Parathyroid adenoma (tissue), 2 donors: ENCODE data around the gene TMEM202.

Source experiments
- H2AFZ ChIP-seq: fragments of 300-600 bp; sonication (generic); one replicate; pipeline ENCODE4 v1.7.0; 2017; ENCODE audit warnings: antibody characterized with exemption, mild to moderate bottlenecking
- H3K27ac ChIP-seq: fragments of 300-600 bp; sonication (generic); one replicate; pipeline ENCODE4 v1.7.0; 2017
- H3K27me3 ChIP-seq: fragments of 300-600 bp; sonication (generic); one replicate; pipeline ENCODE4 v1.7.0; 2017; ENCODE audit warnings: low read length; ENCODE audit not compliant: control insufficient read depth, insufficient read depth
- H3K36me3 ChIP-seq: fragments of 300-600 bp; sonication (generic); one replicate; pipeline ENCODE4 v1.7.0; 2017; ENCODE audit warnings: low read length; ENCODE audit not compliant: control insufficient read depth, insufficient read depth
- H3K4me1 ChIP-seq: fragments of 300-600 bp; sonication (generic); one replicate; pipeline ENCODE4 v1.7.0; 2017; ENCODE audit warnings: control low read depth
- H3K4me2 ChIP-seq: fragments of 300-600 bp; sonication (generic); one replicate; pipeline ENCODE4 v1.7.0; 2017; ENCODE audit warnings: low read length
- H3K4me3 ChIP-seq: fragments of 300-600 bp; sonication (generic); one replicate; pipeline ENCODE4 v1.7.0; 2017; ENCODE audit warnings: low read depth, low read length
- H3K79me2 ChIP-seq: fragments of 300-600 bp; sonication (generic); one replicate; pipeline ENCODE4 v1.7.0; 2017; ENCODE audit warnings: control low read depth
- H3K9ac ChIP-seq: fragments of 300-600 bp; sonication (generic); one replicate; pipeline ENCODE4 v1.7.0; 2017; ENCODE audit warnings: mild to moderate bottlenecking
- H3K9me3 ChIP-seq: fragments of 300-600 bp; sonication (generic); one replicate; pipeline ENCODE4 v1.7.0; 2017; ENCODE audit warnings: low read length; ENCODE audit not compliant: control insufficient read depth
- TF ChIP-seq, protein P1 (sequence below): fragments of 300-600 bp; sonication (generic); IDR thresholded peaks from one replicate; pipeline ENCODE4 v1.7.0; 2017; ENCODE audit warnings: antibody characterized with exemption, mild to moderate bottlenecking
- donor health status: primary hyperparathyroidism.

Gene TMEM202, protein sequence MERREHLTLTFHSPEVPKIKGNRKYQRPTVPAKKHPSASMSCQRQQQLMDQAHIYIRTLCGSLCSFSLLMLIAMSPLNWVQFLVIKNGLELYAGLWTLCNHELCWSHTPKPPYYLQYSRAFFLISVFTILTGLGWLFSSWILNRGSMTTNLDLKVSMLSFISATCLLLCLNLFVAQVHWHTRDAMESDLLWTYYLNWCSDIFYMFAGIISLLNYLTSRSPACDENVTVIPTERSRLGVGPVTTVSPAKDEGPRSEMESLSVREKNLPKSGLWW

DNA sequence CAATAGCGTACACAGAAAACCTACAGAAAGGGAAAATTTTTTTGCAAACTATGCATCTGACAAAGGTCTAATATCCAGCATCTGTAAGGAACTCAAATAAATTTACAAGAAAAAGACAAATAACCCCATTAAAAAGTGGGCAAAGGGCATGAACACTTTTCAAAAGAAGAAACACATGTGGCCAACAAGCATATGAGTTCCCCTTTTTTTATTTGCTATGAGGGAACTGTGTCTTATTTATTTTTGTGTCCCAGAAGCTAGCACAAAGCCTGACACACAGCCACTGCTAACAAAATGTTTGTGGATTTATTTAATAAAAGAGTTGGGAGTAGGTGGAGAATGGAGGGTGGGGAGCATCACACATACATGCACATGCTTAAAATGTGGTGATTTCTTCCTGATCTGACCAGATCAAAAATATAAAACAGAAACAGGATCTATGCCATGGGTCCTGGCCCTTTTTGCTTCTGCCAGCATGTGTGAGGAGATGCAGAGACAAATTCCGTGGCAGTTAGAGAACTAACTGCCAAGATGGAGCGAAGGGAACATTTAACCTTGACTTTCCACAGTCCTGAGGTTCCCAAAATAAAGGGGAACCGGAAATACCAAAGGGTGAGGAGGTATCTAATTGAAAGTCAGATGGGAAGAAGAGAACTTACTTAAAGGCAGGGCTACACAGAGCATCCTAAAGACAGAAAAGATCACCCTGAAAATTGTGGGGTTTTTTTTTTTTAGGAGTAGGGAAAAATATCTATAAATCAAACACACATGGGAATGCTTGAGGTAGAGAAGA is at the start of gene TMEM202:
Gene TMEM202 (plus strand): TSS at position 510 of the 793 bp plus-strand sequence. CDS start 22 bp downstream, at position 532.
- H3K4me1 ChIP-seq, result no peaks in the 10 kb centered on the region
- H3K27me3 ChIP-seq, result no peaks in the 10 kb centered on the region
- TF ChIP-seq, protein P1, sequence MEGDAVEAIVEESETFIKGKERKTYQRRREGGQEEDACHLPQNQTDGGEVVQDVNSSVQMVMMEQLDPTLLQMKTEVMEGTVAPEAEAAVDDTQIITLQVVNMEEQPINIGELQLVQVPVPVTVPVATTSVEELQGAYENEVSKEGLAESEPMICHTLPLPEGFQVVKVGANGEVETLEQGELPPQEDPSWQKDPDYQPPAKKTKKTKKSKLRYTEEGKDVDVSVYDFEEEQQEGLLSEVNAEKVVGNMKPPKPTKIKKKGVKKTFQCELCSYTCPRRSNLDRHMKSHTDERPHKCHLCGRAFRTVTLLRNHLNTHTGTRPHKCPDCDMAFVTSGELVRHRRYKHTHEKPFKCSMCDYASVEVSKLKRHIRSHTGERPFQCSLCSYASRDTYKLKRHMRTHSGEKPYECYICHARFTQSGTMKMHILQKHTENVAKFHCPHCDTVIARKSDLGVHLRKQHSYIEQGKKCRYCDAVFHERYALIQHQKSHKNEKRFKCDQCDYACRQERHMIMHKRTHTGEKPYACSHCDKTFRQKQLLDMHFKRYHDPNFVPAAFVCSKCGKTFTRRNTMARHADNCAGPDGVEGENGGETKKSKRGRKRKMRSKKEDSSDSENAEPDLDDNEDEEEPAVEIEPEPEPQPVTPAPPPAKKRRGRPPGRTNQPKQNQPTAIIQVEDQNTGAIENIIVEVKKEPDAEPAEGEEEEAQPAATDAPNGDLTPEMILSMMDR, result no peak
- H3K9me3 ChIP-seq, result no peaks in the 10 kb centered on the region
- no peak within 1 kb of the TSS for H3K9ac ChIP-seq
- H3K36me3 ChIP-seq, result no peaks in the 10 kb centered on the region
- no peak within 1 kb of the TSS for H2AFZ ChIP-seq
- no peak within 1 kb of the TSS for H3K4me2 ChIP-seq
- no peaks in the 10 kb centered on the region for H3K79me2 ChIP-seq
- H3K4me3 ChIP-seq, result no peak within 1 kb of the TSS
- H3K27ac ChIP-seq, result no peak within 1 kb of the TSS

DNA sequence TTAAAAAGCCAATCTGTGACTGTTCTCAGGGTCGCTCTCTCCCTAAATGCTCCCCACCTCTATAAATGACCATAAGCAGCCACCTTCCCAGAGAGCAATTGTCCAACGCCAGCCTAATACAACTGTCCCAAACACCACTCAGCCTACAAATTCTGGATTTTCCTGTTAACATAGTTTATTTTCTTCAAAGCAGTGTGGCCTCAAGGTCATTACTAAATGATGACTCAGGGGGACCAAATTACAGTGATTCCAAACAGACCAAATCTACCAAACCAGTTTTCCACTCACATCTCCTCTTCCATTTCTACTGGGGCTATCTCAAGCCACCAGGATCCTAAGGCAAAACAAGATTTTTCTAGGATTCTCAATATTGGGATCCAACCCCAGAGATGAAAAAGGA is 44.8 kb upstream of the TMEM202 start:
- no peak overlapping the region for H3K4me3 ChIP-seq
- H3K9me3 ChIP-seq, result no peaks in the 10 kb centered on the region
- H3K27ac ChIP-seq, result no peak overlapping the region
- no peaks in the 10 kb centered on the region for H3K36me3 ChIP-seq
- H3K4me1 ChIP-seq, result peaks cover 3% of the 10 kb centered on the region
- no peaks in the 10 kb centered on the region for H3K79me2 ChIP-seq
- H2AFZ ChIP-seq, result no peak overlapping the region
- H3K4me2 ChIP-seq, result no peak overlapping the region
- no peaks in the 10 kb centered on the region for H3K27me3 ChIP-seq
- TF ChIP-seq, protein P1, result no peak
- no peak overlapping the region for H3K9ac ChIP-seq

DNA sequence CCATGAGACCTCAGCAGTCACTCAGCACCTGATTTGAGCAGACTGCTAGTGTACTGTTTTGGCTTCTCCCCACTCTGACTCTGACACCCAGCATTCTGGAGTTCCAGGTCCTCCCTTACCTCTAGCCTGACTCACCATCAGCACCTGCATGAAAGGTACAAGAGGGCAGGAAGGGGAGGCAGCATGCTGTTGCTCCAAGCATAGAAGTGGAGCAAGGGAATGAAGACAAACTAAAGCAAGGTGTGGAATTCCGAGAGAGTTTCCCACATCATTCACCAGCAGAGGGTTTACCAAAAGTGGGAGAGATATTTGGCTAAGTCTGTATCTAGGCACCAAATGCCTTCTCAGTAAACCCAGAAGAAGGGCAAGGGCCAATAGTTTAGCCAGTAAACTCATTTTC is 43.6 kb upstream of the TMEM202 start:
- TF ChIP-seq, protein P1, result no peak
- Histone ChIP-seq H3K36me3 (no peaks in the 10 kb centered on the region), H3K27ac (no peak overlapping the region), H3K9me3 (no peaks in the 10 kb centered on the region), H3K4me1 (peaks cover 2% of the 10 kb centered on the region), H3K27me3 (no peaks in the 10 kb centered on the region), H3K4me3 (no peak overlapping the region), H3K79me2 (no peaks in the 10 kb centered on the region), H3K9ac (no peak overlapping the region), H2AFZ (no peak overlapping the region), H3K4me2 (no peak overlapping the region)

DNA sequence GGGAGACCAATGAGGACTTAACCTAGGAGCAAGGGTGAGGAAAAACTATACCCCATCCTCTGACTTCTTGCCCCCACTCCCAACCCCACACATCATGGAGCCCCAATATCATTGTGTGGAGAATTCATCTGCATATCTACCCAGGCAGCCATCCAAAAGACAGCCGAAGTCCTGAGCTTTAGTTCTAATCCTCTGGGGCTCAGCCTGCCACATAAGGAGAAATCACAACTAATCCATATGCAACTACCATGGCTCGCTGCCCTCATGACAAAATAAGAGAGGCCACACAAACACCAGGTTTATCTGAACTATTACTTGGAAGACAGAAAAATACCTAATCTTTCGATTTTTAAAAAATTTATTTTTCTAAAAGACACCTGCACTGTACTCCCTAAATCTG is 40.0 kb upstream of the TMEM202 start:
- H3K4me1 ChIP-seq, result peaks cover 2% of the 10 kb centered on the region
- H3K79me2 ChIP-seq, result peaks cover 3% of the 10 kb centered on the region
- no peaks in the 10 kb centered on the region for H3K27me3 ChIP-seq
- no peak overlapping the region for H2AFZ ChIP-seq
- no peak overlapping the region for H3K4me2 ChIP-seq
- H3K9ac ChIP-seq, result no peak overlapping the region
- H3K36me3 ChIP-seq, result no peaks in the 10 kb centered on the region
- H3K9me3 ChIP-seq, result no peaks in the 10 kb centered on the region
- TF ChIP-seq, protein P1, result no peak
- H3K27ac ChIP-seq, result no peak overlapping the region
- no peak overlapping the region for H3K4me3 ChIP-seq
